SIG-M5 treated with dmso at 0.1 percent for 504 hours (cell line): ENCODE results near the gene ADGRV1.
A peak's percentile ranks its signal among the peaks of the same experiment; 100 is the strongest.

Source experiments
- DNase-seq: peaks from one replicate; lab custom pipeline; 2025; ENCODE audit not compliant: unreplicated experiment; lab: John Stamatoyannopoulos, UW

ADGRV1 gene

DNA sequence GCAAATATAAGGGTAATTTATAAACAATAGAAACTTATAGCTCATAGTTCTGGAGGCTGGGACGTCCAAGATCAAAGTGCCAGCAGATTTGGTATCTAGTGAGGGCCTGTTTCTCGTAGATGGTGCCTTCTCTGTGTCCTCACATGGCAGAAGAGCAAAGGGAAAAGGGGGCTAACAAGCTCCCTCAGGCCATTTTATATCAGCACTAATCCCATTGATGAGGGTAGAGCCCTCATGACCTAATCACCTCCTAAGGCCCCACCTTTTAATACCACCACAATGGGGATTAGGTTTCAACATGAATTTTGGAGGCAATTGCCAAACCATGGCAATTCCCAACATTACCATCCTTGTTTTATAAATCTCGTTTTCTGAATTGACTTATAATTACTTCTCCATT, 564.7 kb downstream of the ADGRV1 start:
- no peak for DNase-seq

DNA sequence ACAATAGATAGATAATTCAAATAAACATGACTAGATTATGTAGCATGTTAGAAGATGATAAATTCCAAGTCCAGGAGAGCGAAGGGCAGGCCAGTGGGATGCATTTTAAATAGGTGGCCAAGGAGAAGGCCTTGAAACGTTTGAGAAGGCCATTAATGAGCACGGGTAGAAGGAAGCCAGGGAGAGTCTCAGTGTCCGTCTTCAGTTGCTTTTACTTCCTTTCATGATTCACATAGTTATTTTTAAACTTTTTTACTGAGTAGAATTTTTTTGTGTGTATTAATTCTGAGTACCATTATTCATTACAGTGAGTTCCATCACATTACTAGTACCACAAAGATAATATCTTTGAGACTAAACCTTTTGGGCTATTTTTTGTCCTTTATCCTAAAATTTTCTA, 565.3 kb downstream of the ADGRV1 start:
- DNase-seq: peak; percentile 26

DNA sequence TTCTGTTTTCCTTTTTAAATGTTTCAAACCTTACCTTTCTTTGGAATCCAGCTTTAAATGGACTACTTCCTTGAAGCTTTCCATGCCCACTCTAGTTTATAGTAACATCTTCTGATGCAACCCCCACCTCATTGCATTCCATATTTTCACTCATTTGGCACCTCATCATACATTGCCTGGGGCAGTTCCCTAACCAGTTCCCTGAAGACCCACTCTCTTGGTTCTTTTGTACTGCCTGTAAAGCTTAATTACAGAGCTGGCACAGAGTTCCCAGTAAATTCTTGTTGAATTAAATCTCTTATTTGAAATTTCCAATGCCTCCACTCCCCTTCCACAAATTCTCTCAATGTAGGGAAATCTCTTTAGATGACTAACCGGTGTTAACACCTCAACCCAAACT, 567.3 kb downstream of the ADGRV1 start:
- no peak for DNase-seq

DNA sequence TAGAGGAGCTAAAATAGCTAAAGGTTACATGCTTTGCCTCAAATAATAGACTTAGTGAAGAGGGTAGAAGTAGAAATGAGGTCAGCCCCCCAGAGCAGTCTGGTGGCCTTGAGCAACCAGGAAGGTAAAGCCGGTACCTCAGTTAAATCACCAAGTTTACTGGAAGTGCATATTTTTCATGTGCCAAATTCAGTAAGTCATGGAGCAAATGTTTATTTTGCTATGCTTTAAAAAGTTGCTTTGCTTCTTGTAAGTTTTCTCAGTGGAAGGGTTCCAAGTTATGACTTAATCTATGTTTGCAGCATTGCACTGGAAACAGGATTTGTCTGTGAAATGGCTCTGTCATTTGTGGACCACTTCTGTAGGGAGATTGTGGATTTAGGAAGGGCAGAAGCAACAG, 567.9 kb downstream of the ADGRV1 start:
- no peak for DNase-seq

DNA sequence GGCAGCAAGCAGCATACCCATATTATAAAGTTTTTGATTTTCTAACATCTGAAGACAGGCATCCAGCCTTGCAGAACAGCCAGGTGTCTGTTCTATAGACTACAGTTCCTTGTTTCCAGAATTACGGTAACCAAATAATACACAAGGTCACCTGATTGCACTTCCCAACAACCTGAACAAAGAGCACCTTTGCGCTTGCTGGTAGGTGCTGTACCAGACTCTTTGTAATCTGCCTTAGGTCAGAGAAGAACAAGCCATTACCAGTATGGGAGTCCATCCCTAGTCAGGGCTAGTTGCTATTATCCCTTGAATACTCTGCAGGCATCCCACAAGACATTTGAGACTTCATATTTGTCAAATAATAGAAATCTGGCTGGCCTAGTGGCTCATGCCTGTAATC, 568.3 kb downstream of the ADGRV1 start:
- no peak for DNase-seq

DNA sequence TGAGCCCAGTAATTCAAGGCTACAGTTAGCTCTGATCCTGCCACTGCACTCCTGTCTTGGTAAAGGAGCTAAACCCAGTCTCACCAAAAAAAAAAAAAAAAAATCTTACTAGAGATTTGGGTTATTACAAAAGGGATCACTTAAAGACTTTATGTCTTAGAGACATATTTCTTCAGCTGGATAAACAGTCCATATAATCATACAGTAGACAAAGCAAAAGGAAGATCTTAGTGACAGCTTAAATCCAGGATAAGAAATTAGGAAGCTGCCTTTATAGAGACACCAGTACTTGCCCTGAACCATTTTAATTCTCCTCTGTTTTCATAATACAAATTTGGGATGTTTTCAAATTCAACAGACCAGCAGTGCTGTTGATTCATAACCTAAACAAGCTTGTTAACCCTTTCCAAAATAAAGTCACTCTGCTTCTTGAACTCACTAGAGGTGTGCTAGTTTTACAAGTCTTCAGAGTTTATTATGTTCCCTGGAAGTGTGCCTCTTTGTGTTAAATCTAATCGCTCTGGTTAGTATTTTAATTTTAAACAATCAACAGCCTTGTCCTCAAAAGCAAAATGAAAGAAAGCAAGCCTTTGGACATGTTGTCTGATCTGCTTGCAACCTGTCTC, 569.0 kb downstream of the ADGRV1 start:
- DNase-seq: no peak

DNA sequence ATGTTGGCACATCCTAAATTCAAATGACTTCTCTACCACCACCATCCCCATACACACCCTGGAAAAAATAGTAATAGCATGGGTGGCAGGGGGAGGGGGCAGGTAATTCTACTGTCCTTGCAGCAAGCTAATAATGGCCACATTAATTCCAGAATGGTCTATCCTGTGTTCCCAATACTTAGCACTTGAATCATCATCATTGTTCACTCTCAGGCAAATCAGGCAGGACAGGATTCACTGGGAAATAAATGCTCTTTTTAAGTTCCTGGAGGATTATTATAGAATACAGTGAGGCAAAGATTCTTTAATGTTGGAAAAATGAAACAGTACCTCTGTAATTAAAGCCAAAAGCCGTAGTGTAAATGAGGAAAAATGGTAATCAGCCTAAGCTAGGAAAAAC, 570.0 kb downstream of the ADGRV1 start:
- DNase-seq: no peak

DNA sequence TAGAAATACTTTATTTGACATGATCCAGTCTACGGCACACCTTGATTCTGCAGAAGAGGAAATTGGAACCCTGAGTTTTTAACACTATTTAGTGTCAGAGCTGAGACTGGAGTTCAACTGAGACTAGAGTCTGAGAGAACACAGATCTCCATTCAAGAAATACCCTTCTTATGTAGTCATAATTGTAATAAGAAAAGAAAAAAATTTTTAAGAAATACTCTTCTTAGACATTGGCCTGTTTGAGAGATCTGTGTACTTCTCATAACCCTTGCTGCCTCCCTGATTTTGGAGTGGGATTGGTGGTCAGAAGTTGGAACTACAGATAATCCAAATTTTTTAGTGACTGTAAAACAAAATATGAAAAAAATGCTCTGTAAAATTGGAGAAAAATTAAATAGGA, 571.2 kb downstream of the ADGRV1 start:
- no peak for DNase-seq

DNA sequence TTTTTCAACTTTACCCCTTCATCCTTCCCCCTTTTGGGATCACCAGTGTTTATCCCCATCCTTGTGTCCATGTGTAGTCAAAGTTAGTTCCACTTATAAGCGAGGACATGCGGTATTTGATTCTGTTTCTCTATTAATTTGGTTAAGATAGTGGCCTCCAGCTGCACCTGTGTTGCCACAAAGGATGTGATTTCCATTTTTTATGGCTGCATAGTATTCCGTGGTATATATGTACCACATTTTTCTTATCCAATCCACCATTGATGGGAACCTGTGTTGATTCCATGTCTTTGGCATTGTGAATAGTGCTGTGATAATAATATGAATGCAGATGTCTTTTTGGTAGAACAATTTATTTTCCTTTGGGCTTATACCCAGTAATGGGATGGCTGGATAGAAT, 572.2 kb downstream of the ADGRV1 start:
- no peak for DNase-seq

DNA sequence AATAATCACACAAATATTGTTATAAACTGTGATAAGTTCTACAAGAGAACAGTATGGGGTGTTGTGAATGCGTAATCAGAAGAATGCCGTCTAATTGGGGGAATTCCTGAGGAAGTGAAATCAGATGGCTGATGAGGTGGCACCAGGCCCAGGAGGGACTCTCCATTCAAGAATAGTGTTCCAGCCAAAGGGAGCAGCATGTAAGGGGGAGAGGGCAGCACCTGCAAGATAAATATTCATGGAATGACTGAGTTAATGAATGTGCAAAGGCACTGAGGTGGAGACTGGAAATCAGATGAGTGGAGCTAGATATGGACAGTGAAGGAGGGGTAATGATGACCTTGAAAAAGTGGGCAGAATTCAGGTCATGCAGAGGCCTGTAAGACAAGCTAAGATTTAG, 574.0 kb downstream of the ADGRV1 start:
- DNase-seq: no peak

DNA sequence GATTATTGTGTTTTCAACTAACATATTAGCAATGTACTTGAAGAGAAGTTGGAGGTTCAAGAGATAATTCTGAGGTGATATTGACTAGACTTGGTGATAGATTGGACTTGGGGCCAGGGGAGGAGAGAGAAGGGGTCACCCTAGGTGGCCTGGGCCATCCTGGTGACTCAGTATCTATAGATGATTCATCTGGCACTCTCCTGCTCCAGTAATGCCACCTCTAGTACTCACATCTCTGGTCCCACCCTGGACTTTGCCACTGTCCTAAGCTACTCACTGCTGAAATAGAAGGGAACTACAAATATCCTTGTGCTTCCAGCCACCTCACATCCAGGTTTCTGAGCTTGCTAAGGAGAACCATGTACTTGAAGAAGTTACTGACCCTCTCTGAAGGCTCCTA, 574.6 kb downstream of the ADGRV1 start:
- no peak for DNase-seq

DNA sequence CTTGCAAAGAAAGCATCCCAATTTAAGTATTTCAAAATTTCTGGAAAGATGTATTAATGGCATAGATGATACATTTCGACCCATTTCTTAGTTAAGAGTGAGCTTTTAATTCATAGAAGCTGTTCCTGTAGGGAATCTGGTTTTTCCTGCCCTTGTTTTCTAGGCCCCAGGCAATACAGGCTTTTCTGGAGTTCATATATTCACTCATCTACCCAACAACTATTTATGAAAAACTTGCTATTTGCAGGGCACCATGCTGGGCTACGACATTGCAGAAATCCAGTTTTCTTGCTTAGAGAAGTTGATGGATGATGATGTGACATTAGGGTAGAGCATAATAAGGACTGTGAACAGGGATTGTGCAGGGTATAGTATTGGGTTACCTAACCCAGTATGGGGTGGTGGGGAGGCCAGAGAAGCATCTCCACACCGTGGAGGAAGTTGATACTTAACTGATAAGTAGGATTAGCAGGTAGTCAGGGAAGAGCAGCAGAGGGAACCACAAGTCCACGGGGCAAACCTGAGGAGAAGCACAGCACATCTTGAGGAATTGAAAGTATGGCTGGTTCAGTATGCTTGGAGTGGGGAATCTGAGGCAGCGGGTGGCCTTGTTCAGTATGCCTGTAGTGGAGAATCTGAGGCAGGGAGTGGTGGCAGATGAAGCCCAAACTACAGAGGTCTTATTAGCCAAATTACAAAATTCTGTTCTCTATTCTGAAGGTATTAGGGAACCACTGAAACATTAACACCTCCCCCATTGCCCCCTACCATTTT, 577.1 kb downstream of the ADGRV1 start:
- no peak for DNase-seq

DNA sequence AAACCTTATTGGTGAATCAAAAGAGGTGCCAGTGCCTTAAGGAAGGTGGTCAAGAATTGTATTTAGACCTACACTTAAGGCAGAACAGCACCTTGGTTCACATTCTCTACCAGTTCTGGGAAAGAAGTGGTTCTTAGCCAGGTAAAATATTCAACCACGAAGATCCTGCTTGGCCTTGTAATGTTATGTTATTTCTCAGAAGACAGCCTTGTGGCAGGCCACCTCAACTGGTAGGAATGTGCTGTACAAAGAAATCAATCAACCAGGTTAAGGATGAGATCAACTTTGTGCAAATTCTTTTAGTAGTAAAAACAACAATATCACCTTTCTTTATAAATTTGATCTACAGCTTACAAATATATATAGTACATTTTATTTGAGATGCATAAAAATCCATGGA, 577.7 kb downstream of the ADGRV1 start:
- DNase-seq: no peak

DNA sequence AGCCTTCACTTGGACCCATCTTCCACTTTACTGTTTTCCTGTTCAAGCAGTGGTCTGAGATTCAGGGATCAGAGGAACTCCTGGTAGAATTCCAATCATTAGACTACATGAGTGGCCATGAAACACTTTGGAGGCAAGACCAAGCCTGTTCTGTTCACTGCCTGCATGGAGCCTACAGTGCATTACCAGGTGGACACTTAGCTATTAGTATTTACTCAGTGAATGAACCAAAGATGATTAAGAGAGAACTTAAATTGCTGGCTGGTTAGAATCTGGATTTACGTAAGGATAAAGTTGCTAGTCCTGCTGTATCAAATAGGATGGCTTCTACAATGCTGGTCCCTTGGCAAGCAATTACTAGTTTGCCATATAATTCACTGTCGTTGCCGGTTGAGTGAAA, 579.0 kb downstream of the ADGRV1 start:
- DNase-seq: no peak

DNA sequence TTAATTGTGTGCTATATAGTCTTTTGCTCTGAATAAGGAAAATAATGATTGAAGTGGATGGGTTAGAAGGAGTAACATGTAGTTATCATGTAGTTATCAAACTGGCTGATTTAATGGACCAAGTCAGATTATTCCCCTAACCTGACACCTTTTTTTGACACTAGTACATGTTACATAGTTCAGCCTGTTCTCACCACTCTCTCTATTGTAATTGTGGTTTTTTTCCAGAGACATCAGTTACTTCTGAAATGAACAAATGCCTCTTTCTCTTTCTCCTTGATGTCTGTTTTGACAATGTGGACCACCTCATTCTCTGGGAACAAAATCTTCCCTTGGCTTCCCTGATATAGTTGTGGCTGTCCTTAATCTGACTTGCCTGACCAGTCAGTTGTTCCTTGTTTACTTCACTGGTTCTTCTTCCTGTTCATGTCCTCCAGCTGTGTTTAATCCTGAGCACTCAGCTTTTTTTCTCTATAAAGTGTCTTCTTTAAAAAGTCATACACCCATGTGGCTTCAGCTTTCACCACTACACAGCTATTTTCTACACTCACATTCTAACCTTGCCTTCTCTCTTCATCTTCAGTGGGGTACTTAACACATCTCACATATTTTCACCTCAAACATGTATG, 581.1 kb downstream of the ADGRV1 start:
- no peak for DNase-seq

DNA sequence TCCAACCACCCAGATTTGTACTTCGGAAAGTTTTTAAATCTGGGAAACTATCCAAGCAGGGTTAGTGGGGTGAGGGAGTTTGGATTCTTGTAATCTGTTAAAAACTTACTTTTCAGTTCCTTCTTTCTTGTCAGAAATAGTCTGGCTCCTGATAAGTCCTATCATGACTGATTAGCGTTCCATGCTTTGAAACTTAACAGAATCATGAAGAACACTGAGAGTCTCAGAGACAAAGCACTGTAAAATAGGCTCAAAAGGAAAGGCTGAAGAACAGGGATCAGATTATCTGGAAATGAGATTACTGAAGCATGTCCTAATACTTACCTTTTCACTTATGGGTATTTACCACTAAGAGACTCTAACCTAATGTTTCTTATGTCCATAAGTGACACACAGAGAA, 582.1 kb downstream of the ADGRV1 start:
- no peak for DNase-seq

DNA sequence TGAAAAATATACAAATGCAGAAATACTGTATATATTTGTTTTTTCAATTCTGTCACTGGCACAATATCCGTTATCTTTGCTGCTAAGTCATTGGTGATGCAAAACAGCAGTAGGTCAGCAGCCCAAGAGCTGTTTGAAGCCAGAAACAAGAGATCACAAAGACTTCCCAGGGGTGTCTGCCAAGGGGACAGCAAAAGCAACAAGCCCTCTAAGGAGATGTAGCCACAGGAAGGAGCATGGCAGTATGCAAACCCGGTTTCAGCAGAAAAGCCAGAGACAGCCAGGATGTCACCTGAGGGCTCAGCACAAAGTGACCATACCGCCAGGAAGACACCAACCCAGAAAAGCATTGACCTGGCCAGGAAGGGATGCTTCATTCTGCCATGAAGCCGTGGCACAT, 583.0 kb downstream of the ADGRV1 start:
- no peak for DNase-seq

DNA sequence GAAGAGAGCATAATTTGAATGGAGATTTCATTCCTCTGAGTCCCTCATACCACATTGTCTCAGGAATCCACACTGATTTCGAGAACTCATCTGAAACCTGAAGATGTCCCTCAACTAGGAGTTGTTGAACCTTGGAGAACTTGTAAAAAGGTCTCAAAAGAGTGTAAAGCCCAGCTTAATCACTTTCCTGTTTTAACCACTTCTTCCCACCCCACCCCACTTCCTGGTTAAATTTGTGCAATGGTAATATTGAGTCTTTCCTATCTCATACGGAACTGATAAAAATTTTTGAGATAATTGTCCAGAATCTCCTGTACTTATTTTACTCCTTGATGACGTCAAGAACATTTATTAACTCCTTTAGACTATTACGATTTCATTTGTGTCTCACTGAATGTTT, 583.8 kb downstream of the ADGRV1 start:
- DNase-seq: no peak

DNA sequence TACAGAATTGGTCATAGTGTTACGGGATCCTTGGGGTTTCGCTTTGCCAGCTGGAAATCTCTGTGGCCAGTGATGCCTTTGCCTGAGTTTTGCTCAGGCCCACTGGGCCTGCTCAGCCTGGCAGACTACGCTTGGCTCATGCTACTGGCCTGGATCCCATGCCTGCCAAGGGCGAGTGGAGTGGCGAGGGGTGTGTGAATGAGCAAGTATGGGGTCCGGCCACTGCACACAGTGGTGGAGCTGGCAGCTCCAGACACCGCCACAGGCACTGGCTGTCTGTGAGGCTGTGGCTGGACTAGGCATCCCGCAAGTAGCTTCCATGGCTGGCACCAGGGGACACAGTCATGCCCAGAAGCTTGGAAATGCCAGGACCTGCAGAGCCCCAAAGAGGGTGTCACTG, 584.2 kb downstream of the ADGRV1 start:
- no peak for DNase-seq

DNA sequence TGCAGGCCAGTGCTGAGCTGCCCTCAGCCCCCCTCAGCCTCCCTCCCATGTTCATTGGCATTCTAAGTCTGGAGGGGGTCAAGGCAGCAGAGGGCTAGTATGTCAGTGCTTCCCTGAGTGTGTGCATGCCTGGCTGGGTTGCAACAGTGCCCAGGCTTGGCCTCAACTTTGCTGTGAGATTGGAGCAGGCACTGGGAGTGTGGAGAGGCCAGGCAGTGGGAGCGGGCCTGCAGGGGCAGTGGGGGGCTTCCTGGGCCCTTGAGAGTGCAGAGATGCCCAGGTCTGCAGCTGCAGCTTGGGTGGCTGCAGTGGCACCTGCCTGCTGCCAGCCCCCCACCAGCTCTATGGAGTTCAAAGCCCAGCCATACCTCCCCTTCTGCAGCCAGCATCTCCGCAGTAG, 585.2 kb downstream of the ADGRV1 start:
- DNase-seq: no peak

DNA sequence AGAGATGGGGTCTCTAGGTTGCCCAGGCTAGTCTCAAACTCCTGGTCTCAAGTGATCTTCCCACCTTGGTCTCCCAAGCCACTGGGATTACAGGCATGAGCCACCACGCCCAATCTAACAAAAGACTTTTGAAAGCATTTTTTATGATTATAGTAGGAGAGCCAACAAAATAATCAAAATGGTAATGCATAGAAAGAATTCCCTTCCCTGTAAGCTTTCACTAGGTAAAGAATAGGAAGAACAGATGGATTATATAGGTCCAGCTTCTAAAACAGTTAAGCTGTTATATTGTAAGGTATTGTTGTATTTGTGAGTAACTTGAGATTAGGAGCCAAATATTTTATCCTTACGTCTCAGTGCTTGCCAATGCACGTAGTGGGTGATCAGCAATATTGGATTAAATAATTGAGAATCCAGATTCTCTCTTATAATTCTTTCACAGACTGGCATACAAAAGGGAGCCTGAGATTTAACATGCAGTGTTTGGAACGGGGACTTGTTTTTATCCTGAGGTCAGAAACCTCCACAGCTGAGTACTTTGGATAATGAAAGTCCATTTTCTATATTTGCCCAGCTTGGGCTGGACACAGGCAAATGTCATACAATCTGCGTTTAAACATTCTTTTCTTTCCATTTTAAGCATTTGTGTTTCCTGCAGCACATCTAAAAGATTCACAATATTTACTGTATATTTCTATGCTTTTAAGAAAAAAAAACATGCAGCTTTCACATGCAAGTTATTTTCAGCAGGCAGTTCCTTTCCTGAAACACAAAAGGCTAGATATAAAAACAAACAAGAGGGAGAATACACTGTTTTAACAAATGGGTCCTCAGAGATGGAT, 586.1 kb downstream of the ADGRV1 start:
- no peak for DNase-seq

DNA sequence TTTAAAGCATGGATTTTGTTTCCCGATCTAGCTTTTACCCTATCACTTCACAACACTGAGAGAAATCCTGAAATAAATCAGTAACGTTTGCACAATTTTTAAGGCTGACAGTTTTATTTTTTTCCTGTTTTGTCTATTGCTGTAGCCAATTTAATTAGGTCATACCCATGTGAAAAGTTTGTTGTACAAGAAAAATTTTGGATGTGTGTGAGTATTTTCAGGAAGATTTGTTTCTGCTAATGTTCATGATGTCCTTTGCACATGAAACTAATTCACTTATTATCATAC, 586.7 kb downstream of the ADGRV1 start:
- no peak for DNase-seq
